HT1080 (cell line): ENCODE measurements around the gene CCDC152. TPM values are rescaled to one million over a fixed set of nuclear protein-coding genes. Genes with fewer than 3 reads are reported as not detected.

Source experiments
- DNase-seq: peaks from one replicate; pipeline ENCODE4 v3.0.0-alpha.2; 2015; ENCODE audit warnings: low read depth
- total RNA-seq: library from RNA; depleted of rRNA; stranded (reverse); fragments of >200 nt; shearing (Covaris generic); gene quantifications from 2 replicates; pipeline ENCODE4 v1.2.3, GENCODE V29; 2014

Gene CCDC152
- total RNA-seq, 1 experiment from 2014 or later: not detected

GRCh38 chr5:42779083-42779482 lies 22.5 kb downstream of the CCDC152 start:
- DNase-seq: no peak

GRCh38 chr5:42781584-42781983 lies 25.0 kb downstream of the CCDC152 start:
- no peak for DNase-seq

GRCh38 chr5:42784132-42784531 lies 27.5 kb downstream of the CCDC152 start:
- DNase-seq: no peak

- DNase-seq: no peak
Measured at GRCh38 chr5:42785756-42786155, 29.1 kb downstream of the CCDC152 start.

- no peak for DNase-seq
Measured at GRCh38 chr5:42787073-42787472, 30.5 kb downstream of the CCDC152 start.

- no peak for DNase-seq
Measured at GRCh38 chr5:42787845-42788244, 31.2 kb downstream of the CCDC152 start.

GRCh38 chr5:42791151-42791550 lies 34.5 kb downstream of the CCDC152 start:
- no peak for DNase-seq

GRCh38 chr5:42798284-42799240 lies 41.9 kb downstream of the CCDC152 start:
- DNase-seq: no peak

- DNase-seq: no peak
Measured at GRCh38 chr5:42799241-42799608, 42.6 kb downstream of the CCDC152 start.

GRCh38 chr5:42799668-42800114 lies 43.1 kb downstream of the CCDC152 start:
- no peak for DNase-seq

GRCh38 chr5:42800748-42801330 lies 44.2 kb downstream of the CCDC152 start:
- DNase-seq: no peak

- no peak for DNase-seq
Measured at GRCh38 chr5:42801516-42802166, 45.0 kb downstream of the CCDC152 start.

GRCh38 chr5:42804717-42805339 lies 48.2 kb downstream of the CCDC152 start:
- DNase-seq: no peak

- DNase-seq: no peak
Measured at GRCh38 chr5:42806004-42806700, 49.5 kb downstream of the CCDC152 start.

- no peak for DNase-seq
Measured at GRCh38 chr5:42806701-42807262, 50.2 kb downstream of the CCDC152 start.

GRCh38 chr5:42807722-42808447 lies 51.3 kb downstream of the CCDC152 start:
- no peak for DNase-seq

GRCh38 chr5:42808888-42809611 lies 52.4 kb downstream of the CCDC152 start:
- no peak for DNase-seq

GRCh38 chr5:42810834-42811590 lies 54.4 kb downstream of the CCDC152 start:
- DNase-seq: no peak
